ENCODE results near the gene ZNF668.

DNA sequence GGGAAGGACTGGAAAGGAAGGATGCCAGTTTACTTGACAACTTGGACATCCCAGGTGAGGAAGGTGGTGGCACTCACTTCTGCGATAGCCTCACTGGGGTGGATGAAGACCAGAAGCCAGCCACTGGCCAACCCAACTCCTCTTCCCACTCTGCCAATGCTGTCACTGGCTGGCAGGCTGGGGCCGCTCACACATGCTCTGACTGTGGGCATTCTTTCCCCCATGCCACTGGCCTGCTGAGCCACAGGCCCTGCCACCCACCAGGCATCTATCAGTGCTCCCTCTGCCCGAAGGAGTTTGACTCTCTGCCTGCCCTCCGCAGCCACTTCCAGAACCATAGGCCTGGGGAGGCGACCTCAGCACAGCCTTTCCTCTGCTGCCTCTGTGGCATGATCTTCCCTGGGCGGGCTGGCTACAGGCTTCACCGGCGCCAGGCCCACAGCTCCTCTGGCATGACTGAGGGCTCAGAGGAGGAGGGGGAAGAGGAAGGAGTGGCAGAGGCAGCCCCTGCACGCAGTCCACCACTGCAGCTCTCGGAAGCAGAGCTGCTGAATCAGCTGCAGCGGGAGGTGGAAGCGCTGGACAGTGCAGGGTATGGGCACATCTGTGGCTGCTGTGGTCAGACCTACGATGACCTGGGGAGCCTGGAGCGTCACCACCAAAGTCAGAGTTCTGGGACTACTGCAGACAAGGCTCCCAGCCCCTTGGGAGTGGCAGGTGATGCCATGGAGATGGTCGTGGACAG, 4.7 kb upstream of the ZNF668 start:
- TF ChIP-seq, protein P1, sequence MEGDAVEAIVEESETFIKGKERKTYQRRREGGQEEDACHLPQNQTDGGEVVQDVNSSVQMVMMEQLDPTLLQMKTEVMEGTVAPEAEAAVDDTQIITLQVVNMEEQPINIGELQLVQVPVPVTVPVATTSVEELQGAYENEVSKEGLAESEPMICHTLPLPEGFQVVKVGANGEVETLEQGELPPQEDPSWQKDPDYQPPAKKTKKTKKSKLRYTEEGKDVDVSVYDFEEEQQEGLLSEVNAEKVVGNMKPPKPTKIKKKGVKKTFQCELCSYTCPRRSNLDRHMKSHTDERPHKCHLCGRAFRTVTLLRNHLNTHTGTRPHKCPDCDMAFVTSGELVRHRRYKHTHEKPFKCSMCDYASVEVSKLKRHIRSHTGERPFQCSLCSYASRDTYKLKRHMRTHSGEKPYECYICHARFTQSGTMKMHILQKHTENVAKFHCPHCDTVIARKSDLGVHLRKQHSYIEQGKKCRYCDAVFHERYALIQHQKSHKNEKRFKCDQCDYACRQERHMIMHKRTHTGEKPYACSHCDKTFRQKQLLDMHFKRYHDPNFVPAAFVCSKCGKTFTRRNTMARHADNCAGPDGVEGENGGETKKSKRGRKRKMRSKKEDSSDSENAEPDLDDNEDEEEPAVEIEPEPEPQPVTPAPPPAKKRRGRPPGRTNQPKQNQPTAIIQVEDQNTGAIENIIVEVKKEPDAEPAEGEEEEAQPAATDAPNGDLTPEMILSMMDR (IDR thresholded peaks at IDR 0.05), result no peak
- TF ChIP-seq POLR2A (IDR thresholded peaks at IDR 0.05), result no peak

Measured in testis (tissue), 2 donors.